Activated CD8-positive, alpha-beta memory T cell treated with anti-CD3 and anti-CD28 coated beads for 48 hours (primary cell): ENCODE results near the gene RAB33B.
"Not testable (repeated sequence)": the region's sequence is repeated elsewhere in the genome, so short reads cannot be mapped to it uniquely, and the experiment has no call there.

Experiments
- DNase-seq, 3 experiments: peaks; one replicate each; pipeline ENCODE4 v3.0.0-alpha.2; 2020; ENCODE audit warnings: low read depth in 2 of 3, low spot score in 2 of 3

The RAB33B gene

GRCh38 chr4:139461022-139461628, 7.2 kb downstream of the RAB33B start:
- DNase-seq: no peak

DNA sequence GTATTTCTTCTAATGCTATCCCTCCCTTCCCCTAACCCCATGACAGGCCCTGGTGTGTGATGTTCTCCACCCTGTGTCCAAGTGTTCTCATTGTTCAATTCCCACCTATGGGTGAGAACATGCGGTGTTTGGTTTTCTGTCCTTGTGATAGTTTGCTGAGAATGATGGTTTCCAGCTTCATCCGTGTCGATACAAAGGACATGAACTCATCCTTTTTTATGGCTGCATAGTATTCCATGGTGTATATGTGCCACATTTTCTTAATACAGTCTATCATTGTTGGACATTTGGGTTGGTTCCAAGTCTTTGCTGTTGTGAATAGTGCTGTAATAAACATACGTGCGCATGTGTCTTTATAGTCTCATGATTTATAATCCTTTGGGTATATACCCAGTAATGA, 10.6 kb downstream of the RAB33B start:
- not testable (repeated sequence) for DNase-seq

DNA sequence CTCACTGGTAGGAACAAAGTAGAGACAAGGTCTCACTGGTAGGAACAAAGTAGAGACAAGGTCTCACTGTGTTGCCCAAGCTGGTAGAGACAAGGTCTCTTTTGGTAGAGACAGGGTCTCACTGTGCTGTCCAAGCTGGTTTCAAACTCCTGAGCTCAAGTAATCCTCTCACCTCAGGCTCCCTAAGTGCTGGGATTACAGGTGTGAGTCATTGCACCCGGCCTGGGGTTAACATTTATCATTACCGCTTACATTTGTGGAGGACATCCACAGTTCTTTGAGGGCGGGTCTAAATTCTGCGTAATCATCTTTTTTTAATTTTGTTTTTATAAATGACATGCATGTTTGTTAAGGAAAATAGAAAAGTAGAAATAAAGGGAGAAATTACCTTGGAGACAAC, 12.0 kb downstream of the RAB33B start:
- DNase-seq: no peak

DNA sequence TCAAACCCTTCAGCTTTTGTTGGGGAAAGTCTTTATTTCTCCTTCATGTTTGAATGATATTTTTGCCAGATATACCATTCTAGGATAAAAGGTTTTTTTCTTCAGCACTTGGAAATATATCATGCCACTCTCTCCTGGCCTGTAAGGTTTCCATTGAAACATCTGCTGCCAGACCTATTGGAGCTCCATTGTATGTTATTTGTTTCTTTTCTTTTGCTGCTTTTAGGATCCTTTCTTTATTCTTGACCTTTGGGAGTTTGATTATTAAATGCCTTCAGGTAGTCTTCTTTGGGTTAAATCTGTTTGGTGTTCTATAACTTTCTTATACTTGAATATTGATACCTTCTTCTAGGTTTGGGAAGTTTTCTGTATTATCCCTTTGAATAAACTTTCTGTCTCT, 14.8 kb downstream of the RAB33B start:
- DNase-seq: not testable (repeated sequence)

- no peak for DNase-seq
These were observed 15.3 kb downstream of the RAB33B start for GRCh38 chr4:139469216-139469615.

GRCh38 chr4:139469869-139470268, 15.9 kb downstream of the RAB33B start:
- DNase-seq: no peak

GRCh38 chr4:139470295-139470694, 16.4 kb downstream of the RAB33B start:
- no peak for DNase-seq

GRCh38 chr4:139470997-139471665, 17.2 kb downstream of the RAB33B start:
- DNase-seq: no peak

GRCh38 chr4:139472852-139473251, 18.9 kb downstream of the RAB33B start:
- no peak for DNase-seq

DNA sequence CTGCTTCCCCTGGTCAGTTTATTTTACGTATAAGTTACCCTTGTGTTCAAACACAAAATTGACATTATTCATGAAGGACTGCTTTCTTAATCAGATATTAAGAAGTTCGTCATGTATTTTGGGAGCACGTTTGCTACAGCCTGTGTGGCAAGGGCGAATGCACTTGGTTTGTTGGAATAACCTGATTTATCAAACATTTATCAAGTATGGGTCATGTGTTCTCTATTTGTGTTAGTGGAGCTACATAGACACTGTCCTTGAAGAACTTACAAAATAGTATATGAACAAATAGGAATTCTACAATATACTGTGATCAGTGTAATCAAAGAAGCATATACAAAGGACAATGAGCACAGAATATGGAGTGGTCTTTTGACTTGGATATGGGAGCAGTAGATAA, 22.4 kb downstream of the RAB33B start:
- no peak for DNase-seq

- no peak for DNase-seq
These were observed 27.5 kb downstream of the RAB33B start for GRCh38 chr4:139481465-139481864.

DNA sequence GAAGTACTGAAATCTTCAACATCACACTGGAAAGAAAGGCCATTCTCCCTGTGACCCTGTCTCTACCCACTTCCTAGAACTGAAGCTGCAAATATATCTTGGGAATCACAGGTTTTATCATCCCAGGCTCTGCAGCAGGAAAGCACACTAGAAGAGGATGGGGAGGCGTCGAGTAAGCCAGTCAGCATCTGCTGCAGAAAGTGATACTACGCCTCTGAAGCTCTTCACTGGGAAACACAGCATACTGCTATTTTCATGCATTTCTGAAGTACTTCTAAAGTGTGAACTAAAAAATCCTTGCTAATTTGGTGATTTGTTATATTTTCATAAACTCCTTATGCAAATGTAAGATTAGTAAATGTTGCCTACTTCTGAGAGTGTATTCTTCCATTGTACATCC, 29.1 kb downstream of the RAB33B start:
- no peak for DNase-seq

DNA sequence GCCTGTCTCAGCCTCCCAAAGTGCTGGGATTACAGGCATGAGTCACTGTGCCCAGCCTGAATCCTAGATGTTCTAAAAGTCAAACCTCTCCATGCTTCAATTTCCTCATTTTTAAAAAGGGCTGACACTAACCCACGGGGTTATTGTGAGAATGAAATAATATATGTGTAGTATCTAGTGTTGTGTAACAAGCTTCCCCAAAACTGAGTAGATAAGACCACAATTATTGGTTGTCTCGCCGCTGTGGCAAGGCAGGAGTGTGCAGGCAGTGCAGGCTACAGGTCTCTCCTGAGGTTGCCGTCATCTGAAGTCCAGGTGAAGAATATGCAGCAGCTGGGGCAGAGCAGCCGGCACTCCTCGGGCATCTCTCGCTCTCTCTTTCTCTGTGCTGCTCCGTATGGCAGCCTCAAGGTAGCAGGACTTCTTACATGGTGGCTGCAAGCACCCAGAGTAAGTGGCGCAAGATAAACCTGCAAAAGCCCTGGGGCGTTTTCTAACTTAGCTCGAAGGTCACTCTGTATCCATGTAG, 30.9 kb downstream of the RAB33B start:
- no peak for DNase-seq

GRCh38 chr4:139488442-139488841, 34.5 kb downstream of the RAB33B start:
- no peak for DNase-seq

DNA sequence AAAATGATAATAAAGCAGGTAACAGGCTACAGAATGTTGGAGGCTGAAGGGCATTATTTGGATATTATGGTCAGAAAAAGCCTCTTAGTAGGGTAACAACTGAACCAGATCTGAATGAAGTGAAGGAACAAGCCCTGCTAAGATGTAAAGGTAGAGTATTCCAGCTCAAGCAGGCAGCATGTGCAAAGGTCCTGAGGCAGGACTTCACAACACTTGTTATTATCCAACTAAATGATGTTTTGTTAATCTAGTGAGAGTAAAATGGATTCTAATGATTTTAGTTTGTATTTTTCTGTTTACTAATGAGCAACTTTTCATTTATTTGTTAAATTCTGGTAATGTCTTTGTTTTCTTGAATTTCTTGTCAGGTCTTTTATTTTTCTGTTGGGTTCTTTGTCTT, 35.7 kb downstream of the RAB33B start:
- no peak for DNase-seq

- no peak for DNase-seq
These were observed 38.5 kb downstream of the RAB33B start for GRCh38 chr4:139492429-139492828.

DNA sequence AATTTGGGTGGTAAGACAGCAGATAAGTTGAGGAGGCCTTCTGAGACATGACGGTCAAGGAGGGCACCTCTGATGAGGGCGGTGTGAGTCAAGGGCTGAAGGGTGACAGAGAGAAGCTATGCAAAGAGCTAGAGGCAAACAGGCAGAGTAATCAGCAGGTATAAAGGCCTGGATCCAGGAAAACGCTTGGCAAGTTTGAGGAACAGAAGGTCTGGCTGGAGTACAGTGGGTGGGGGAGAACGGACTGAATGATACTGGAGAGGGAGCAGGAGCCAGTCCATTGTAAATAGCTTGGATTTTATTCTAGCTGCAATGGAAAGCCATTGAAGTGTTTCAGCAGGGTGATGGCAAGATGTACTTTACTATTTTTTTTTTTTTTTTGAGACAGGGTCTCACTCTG, 39.3 kb downstream of the RAB33B start:
- no peak for DNase-seq

DNA sequence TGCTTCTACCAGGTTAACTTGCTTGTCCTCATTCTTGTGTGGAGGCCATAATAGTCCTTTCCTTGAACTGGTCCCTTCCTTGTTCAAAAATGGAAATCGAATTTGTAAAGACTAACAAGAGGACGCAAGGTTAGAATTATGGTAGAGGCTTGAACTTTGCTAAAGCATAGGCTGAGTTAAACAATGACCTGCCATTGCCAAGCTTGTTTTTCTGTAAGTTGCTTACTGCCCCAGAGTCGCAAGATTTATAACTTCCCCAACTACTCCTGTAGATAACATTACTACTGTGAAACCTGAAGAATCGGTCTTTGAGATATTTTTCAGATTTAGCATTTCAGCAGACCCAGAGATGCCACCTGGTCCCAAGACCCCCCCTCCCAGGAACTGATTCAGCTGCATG, 45.3 kb downstream of the RAB33B start:
- DNase-seq: no peak

DNA sequence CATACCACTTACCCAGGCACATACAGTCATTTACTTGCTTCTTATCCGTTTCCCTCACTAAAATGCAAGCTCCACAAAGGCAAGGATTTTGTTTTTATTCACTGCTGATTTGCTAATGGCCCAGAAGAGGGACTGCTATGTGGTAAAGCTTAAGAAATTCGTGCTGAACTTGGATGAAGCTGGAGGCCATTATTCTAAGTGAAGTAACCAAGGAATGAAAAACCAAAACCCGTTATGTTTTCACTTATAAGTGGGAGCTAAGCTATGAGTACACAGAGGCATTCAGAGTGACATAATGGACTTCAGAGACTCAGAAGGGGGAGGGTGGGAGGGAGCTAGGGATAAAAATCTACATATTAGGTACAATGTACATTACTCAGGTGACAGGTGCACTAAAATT, 47.2 kb downstream of the RAB33B start:
- no peak for DNase-seq

GRCh38 chr4:139501527-139501926, 47.6 kb downstream of the RAB33B start:
- DNase-seq: no peak

- DNase-seq: no peak
These were observed 48.3 kb downstream of the RAB33B start for GRCh38 chr4:139501927-139502899.
